ENCODE data around the gene STMP1. TPM values are rescaled to one million over a fixed set of nuclear protein-coding genes. Genes with fewer than 3 reads are reported as not detected.
"Not testable (repeated sequence)": the region's sequence is repeated elsewhere in the genome, so short reads cannot be mapped to it uniquely, and the experiment has no call there.

STMP1 gene
- polyA plus RNA-seq (ENCODE audit: insufficient read length in 10 of 10), result 10 to 100 TPM; 45.9 to 53.3 (median 49.9) TPM
- long read RNA-seq, donor 1, transcript STMP1-202 (3 exons, 2,450 nt), result major isoform, 58 of 71 reads
- long read RNA-seq, donor 1, partial matches to known transcripts, result 13 of 71 reads
- long read RNA-seq, donor 1, other reads (novel, unspliced or antisense), result 0 of 71 reads
- long read RNA-seq, donor 2, transcript STMP1-202 (3 exons, 2,450 nt), result major isoform, 41 of 49 reads
- long read RNA-seq, donor 2, partial matches to known transcripts, result 8 of 49 reads
- long read RNA-seq, donor 2, other reads (novel, unspliced or antisense), result 0 of 49 reads
- long read RNA-seq, donor 3, result 0 reads
- long read RNA-seq, donor 4, transcript STMP1-202 (3 exons, 2,450 nt), result major isoform, 39 of 40 reads
- long read RNA-seq, donor 4, partial matches to known transcripts, result 0 of 40 reads
- long read RNA-seq, donor 4, other reads (novel, unspliced or antisense), result 0 of 40 reads
- long read RNA-seq, donor 5, transcript STMP1-202 (3 exons, 2,450 nt), result major isoform, 102 of 110 reads
- long read RNA-seq, donor 5, partial matches to known transcripts, result 5 of 110 reads
- long read RNA-seq, donor 5, other reads (novel, unspliced or antisense), result 0 of 110 reads
- long read RNA-seq, donor 6, transcript STMP1-202 (3 exons, 2,450 nt), result major isoform, 56 of 56 reads
- long read RNA-seq, donor 6, partial matches to known transcripts, result 0 of 56 reads
- long read RNA-seq, donor 6, other reads (novel, unspliced or antisense), result 0 of 56 reads
- long read RNA-seq, donor 7, transcript STMP1-202 (3 exons, 2,450 nt), result major isoform, 35 of 35 reads
- long read RNA-seq, donor 7, partial matches to known transcripts, result 0 of 35 reads
- long read RNA-seq, donor 7, other reads (novel, unspliced or antisense), result 0 of 35 reads
- long read RNA-seq, donor 8, transcript STMP1-202 (3 exons, 2,450 nt), result major isoform, 44 of 44 reads
- long read RNA-seq, donor 8, partial matches to known transcripts, result 0 of 44 reads
- long read RNA-seq, donor 8, other reads (novel, unspliced or antisense), result 0 of 44 reads
- long read RNA-seq, donor 9, transcript STMP1-202 (3 exons, 2,450 nt), result major isoform, 11 of 11 reads
- long read RNA-seq, donor 9, partial matches to known transcripts, result 0 of 11 reads
- long read RNA-seq, donor 9, other reads (novel, unspliced or antisense), result 0 of 11 reads

GRCh38 chr7:135662373-135663114 is at the start of gene STMP1:
Gene STMP1, plus strand, starts transcription at chr7:135662514.
- DNase-seq, result peak; percentile 94 to 98 (median 96)

- DNase-seq, result no peak
Observed at GRCh38 chr7:135616136-135616535, 46.2 kb upstream of the STMP1 start.

GRCh38 chr7:135617781-135618180 is 44.5 kb upstream of the STMP1 start:
- DNase-seq, result no peak

- no peak for DNase-seq
Observed at GRCh38 chr7:135618510-135618909, 43.8 kb upstream of the STMP1 start.

- DNase-seq, result no peak
Observed at GRCh38 chr7:135620447-135620846, 41.9 kb upstream of the STMP1 start.

- peak; percentile 57 to 80 (median 70) for DNase-seq
Observed at GRCh38 chr7:135620980-135621850, 41.1 kb upstream of the STMP1 start.

- DNase-seq, result no peak
Observed at GRCh38 chr7:135634191-135634878, 28.0 kb upstream of the STMP1 start.

GRCh38 chr7:135639690-135640089 is 22.6 kb upstream of the STMP1 start:
- not testable (repeated sequence) for DNase-seq

- DNase-seq, result no peak
Observed at GRCh38 chr7:135644154-135644553, 18.2 kb upstream of the STMP1 start.

- no peak for DNase-seq
Observed at GRCh38 chr7:135644729-135645128, 17.6 kb upstream of the STMP1 start.

GRCh38 chr7:135645296-135645904 is 16.9 kb upstream of the STMP1 start:
- peak in 2 of 3 donors; percentile 26 to 51 for DNase-seq

- no peak for DNase-seq
Observed at GRCh38 chr7:135647755-135648154, 14.6 kb upstream of the STMP1 start.

- no peak for DNase-seq
Observed at GRCh38 chr7:135648235-135648634, 14.1 kb upstream of the STMP1 start.

- DNase-seq, result peak; percentile 6 to 83 (median 40)
Observed at GRCh38 chr7:135650831-135651573, 11.3 kb upstream of the STMP1 start.

GRCh38 chr7:135653340-135654080 is 8.8 kb upstream of the STMP1 start:
- DNase-seq, result no peak

GRCh38 chr7:135658564-135658963 is 3.8 kb upstream of the STMP1 start:
- DNase-seq, result no peak

GRCh38 chr7:135659159-135659846 is 3.0 kb upstream of the STMP1 start:
- DNase-seq, result no peak
